ENCODE data around the gene SLC9A8.

SLC9A8 gene

GRCh38 chr20:49877386-49877921 lies 64.8 kb downstream of the SLC9A8 start:
- DNase-seq (ENCODE audit: low spot score) = no peak

GRCh38 chr20:49878977-49879376 lies 66.3 kb downstream of the SLC9A8 start:
- no peak for DNase-seq (ENCODE audit: low spot score)

DNA sequence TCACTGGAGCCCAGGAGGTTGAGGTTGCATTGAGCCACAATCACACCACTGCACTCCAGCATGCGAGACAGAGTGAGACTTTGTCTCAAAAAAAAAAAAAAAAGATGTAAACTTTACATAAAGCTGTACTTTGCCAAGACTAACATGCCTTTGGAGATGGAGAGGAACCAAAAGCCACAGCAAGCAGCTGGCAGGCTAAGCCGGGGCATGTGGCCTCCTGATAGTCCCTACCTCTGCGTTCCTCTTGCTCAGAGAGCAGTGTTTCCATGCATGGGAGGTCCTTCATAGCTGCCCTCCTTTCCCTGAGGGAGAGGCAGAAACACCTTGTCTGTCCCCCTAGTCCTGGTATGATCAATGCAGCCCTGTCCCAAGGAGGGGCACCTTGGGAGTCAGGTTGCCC lies 67.5 kb downstream of the SLC9A8 start:
- no peak for DNase-seq (ENCODE audit: low spot score)

DNA sequence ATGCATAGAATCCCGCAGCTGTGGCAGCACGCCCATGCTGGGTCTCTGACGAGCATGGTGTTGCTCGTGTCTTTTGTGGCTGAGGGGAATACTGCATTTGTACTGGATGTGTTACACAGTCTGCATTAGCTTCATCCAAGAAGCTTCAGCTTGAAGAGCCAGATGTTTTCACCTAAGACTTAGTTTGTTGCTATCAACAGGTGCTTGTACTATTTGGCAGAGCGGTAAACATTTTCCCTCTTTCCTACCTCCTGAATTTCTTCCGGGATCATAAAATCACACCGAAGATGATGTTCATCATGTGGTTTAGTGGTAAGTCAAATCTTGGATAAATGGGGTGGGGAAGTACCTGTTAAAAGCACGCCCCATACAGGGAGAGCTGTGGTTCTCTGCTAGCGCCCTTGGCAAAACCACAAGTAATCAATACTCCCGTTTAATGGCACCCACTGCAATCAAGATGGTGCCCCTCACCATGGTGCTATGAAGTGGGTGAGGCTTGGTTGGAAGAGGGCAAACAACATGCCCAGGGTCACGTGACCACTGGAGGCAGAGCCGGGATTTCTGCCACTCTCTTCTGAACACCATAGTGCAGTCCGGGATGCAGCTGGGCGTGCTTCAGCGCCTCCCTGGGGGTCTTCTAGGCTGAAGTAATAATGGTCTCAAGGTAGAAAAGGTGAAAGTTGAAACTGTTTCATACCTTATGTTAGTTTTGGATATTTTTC lies 68.3 kb downstream of the SLC9A8 start:
- DNase-seq (ENCODE audit: low spot score) = no peak

DNA sequence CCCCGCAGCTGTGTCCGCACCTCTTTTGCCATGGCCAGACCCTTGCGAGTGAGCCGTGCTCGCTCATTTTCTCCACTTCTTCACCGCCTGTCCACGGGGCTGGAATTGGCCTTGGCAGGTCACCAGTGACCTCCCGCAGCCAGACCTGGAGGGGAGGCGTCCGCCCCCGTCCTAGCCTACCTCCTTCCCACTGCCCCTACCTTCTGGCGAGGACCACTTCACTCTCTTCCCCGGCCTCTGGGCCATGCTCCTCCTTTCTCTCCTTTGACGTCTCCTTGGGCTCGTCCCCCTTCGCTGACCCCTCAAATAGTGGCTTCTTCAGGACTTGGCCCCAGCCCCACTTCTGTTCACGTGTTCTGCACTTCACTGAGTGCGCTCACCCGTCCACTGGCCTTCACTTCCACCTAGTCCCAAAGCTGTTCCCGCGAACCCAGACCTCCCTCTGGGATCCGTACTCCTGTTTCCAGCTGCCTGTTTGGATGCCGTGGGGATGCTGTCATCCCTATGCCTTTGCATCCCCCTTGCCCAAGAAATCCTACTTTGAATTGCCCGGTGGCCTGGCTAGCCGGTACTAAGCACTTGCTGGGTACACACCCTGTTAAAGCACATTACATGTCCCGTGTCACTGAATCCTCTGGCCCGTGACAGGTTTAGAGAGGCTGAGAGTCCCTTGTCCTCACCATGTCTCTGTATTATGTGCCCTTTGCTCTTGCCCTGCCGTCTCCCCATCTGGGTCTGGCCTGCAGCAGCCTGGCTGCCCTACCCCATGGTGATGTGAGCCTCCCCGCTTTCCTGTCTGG lies 69.7 kb downstream of the SLC9A8 start:
- DNase-seq (ENCODE audit: low spot score) = peak; percentile 50

GRCh38 chr20:49883246-49883802 lies 70.7 kb downstream of the SLC9A8 start:
- DNase-seq (ENCODE audit: low spot score) = no peak

- DNase-seq (ENCODE audit: low spot score) = no peak
Observed at GRCh38 chr20:49885558-49886332, 73.1 kb downstream of the SLC9A8 start.

- peak; percentile 52 for DNase-seq (ENCODE audit: low spot score)
Observed at GRCh38 chr20:49886571-49887213, 74.1 kb downstream of the SLC9A8 start.

- peak; percentile 60 for DNase-seq (ENCODE audit: low spot score)
Observed at GRCh38 chr20:49887251-49888211, 74.9 kb downstream of the SLC9A8 start.

GRCh38 chr20:49888212-49889000 lies 75.8 kb downstream of the SLC9A8 start:
- peak; percentile 95 for DNase-seq (ENCODE audit: low spot score)

- DNase-seq (ENCODE audit: low spot score) = no peak
Observed at GRCh38 chr20:49889001-49889934, 76.6 kb downstream of the SLC9A8 start.

- no peak for DNase-seq (ENCODE audit: low spot score)
Observed at GRCh38 chr20:49889935-49890333, 77.3 kb downstream of the SLC9A8 start.

DNA sequence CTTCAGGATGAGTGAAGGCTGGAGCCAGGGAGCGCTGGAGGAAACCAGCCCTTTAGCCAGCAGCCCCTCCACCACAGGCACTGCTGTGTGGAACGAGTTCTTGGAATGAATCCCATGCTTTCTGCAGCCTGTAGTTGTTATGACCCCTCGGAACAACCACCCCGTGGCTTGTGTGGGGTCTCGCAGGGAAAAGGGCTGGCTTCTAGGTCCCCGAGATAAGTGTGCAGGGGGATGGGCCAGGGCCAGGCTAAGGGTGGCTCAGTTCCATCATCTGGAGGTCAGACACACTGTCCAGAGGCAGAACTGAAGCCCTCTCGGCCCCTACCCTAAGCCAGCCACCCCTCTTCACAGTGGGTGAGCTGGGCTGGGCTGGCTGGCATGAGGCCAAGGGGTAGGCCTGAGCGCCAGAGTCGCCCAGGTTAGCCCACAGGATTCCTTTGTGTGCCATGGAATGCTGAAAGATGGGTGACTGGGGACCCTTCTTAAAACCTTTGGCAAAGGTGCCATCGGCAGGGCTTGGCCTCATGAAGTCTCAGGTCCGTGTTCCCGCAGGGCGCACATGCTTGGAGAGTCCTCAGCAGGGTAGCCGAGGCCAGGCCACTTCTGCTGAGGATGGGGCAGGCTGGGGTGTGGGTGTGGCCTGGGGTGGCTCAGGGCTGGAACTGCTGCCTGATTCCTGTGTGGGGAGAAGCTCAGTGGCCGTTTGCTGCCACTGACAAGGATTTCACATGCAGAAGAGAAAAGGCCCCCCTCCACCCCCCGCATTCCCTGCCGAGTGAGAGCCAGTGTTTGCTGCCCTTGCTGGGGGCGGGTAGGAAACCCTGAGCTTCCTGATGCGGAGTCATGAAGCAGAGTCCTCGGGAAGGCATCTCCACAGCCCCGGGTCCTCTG lies 78.1 kb downstream of the SLC9A8 start:
- no peak for DNase-seq (ENCODE audit: low spot score)

DNA sequence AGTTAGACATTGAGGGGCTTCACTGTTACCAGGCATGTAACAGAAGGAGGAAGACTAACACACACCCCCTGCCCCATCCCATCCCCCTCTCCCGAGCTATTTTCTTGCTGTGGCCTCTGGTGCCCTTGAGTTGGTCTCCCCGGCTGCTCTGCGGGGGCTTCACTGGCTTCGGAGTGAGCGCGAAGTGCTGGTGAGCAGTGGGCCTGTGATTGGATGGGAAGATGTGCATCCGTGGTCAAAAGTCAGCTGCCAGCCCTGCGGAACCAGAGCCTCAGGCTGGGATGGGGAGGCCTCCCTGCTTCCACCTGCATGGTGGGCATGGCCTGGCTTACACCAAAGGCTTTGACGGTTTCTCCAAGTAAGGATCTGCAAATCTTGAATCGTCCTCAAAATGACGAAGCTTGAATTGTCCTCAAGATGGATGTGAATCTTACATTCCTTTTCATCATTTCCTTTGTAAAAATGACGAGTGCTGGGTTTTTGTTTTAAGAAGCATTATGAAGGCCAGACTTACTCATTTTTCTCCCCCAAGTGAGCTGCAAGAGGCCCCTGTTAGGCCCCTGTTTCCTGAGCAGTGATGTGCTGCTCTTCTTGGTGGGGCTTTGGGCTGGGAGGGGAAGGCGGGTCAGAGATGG lies 79.0 kb downstream of the SLC9A8 start:
- no peak for DNase-seq (ENCODE audit: low spot score)

DNA sequence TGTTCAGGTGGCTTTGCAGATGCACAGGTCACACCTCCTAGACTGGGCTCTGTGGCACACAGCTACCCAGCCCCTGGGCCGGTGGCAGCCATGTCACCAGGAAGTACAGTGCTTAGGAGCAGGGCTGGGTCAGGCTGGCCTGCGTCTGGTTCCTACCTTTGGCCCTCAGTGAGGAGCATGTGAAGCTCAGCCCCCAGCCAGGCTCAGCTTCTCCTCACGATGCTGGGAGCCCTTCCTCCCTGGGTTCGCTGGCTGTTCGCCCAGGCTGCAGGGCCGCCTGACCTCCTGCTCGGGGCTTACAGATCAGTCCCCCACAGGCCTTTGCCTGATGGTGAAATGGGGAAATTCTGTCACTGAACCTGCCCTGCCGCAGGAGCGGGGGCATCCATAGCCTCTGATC lies 79.6 kb downstream of the SLC9A8 start:
- DNase-seq (ENCODE audit: low spot score) = no peak

- no peak for DNase-seq (ENCODE audit: low spot score)
Observed at GRCh38 chr20:49892817-49893216, 80.2 kb downstream of the SLC9A8 start.

Data from cerebellar cortex (tissue), 1 donor.